Measurements from ENCODE around the gene DISP1.

Gene DISP1

GRCh38 chr1:222813866-222814535 is 838 bp upstream of the DISP1 start:
- no peak for DNase-seq (ENCODE audit: low read depth)
- TF ChIP-seq CTCF (IDR thresholded peaks at IDR 0.05; ENCODE audit: insufficient read depth, low read depth, low read length, missing control alignments), result no peak
- H3K4me3 ChIP-seq (ENCODE audit: low read length), result no peak overlapping the region

GRCh38 chr1:222815440-222815765 is 564 bp downstream of the DISP1 start:
- peak overlapping the region; percentile 61 for H3K4me3 ChIP-seq (ENCODE audit: low read length)
- no peak for TF ChIP-seq CTCF (IDR thresholded peaks at IDR 0.05; ENCODE audit: insufficient read depth, low read depth, low read length, missing control alignments)

GRCh38 chr1:222817529-222817928 is 2.7 kb downstream of the DISP1 start:
- no peak for TF ChIP-seq CTCF (IDR thresholded peaks at IDR 0.05; ENCODE audit: insufficient read depth, low read depth, low read length, missing control alignments)
- DNase-seq (ENCODE audit: low read depth), result peak; percentile 85
- no peak overlapping the region for H3K4me3 ChIP-seq (ENCODE audit: low read length)

More at GRCh38 chr1:222815440-222815765, 564 bp downstream of the DISP1 start:
- DNase-seq (ENCODE audit: low read depth), result no peak

- peak; percentile 46 for DNase-seq (ENCODE audit: low read depth)
- no peak overlapping the region for H3K4me3 ChIP-seq (ENCODE audit: low read length)
- no peak for TF ChIP-seq CTCF (IDR thresholded peaks at IDR 0.05; ENCODE audit: insufficient read depth, low read depth, low read length, missing control alignments)
These were observed 3.3 kb downstream of the DISP1 start for GRCh38 chr1:222818171-222818570.

GRCh38 chr1:222820171-222820712 is 5.4 kb downstream of the DISP1 start:
- no peak overlapping the region for H3K4me3 ChIP-seq (ENCODE audit: low read length)
- DNase-seq (ENCODE audit: low read depth), result peak; percentile 84
- TF ChIP-seq CTCF (IDR thresholded peaks at IDR 0.05; ENCODE audit: insufficient read depth, low read depth, low read length, missing control alignments), result no peak

GRCh38 chr1:222821239-222821638 is 6.4 kb downstream of the DISP1 start:
- DNase-seq (ENCODE audit: low read depth), result no peak
- no peak overlapping the region for H3K4me3 ChIP-seq (ENCODE audit: low read length)
- no peak for TF ChIP-seq CTCF (IDR thresholded peaks at IDR 0.05; ENCODE audit: insufficient read depth, low read depth, low read length, missing control alignments)

- no peak for TF ChIP-seq CTCF (IDR thresholded peaks at IDR 0.05; ENCODE audit: insufficient read depth, low read depth, low read length, missing control alignments)
- no peak overlapping the region for H3K4me3 ChIP-seq (ENCODE audit: low read length)
- no peak for DNase-seq (ENCODE audit: low read depth)
These were observed 8.9 kb downstream of the DISP1 start for GRCh38 chr1:222823695-222824094.
